C4-2B (cell line): Measurements from ENCODE around the gene CABP7.

Experiments
- CTCF ChIP-seq: fragments of 450-650 bp; conservative IDR thresholded peaks from 2 replicates; pipeline ENCODE4 v1.5.1; 2017; ENCODE audit warnings: mild to moderate bottlenecking
- ZFX ChIP-seq: fragments of 450-650 bp; IDR thresholded peaks from 2 replicates; pipeline ENCODE4 v1.6.1; 2017

GRCh38 chr22:29735416-29735815 is 15.6 kb downstream of the CABP7 start:
- TF ChIP-seq CTCF (no peak), ZFX (no peak)
